Measurements from ENCODE around the gene ILRUN. TPM values are rescaled to one million over a fixed set of nuclear protein-coding genes. Genes with fewer than 3 reads are reported as not detected.
A peak's percentile ranks its signal among the peaks of the same experiment; 100 is the strongest.
"Not testable (repeated sequence)": the region's sequence is repeated elsewhere in the genome, so short reads cannot be mapped to it uniquely, and the experiment has no call there.

The ILRUN gene
- 10 to 100 TPM; 48.9 to 53.7 (median 49.1) TPM for polyA plus RNA-seq (ENCODE audit: insufficient read length in 3 of 3)

DNA sequence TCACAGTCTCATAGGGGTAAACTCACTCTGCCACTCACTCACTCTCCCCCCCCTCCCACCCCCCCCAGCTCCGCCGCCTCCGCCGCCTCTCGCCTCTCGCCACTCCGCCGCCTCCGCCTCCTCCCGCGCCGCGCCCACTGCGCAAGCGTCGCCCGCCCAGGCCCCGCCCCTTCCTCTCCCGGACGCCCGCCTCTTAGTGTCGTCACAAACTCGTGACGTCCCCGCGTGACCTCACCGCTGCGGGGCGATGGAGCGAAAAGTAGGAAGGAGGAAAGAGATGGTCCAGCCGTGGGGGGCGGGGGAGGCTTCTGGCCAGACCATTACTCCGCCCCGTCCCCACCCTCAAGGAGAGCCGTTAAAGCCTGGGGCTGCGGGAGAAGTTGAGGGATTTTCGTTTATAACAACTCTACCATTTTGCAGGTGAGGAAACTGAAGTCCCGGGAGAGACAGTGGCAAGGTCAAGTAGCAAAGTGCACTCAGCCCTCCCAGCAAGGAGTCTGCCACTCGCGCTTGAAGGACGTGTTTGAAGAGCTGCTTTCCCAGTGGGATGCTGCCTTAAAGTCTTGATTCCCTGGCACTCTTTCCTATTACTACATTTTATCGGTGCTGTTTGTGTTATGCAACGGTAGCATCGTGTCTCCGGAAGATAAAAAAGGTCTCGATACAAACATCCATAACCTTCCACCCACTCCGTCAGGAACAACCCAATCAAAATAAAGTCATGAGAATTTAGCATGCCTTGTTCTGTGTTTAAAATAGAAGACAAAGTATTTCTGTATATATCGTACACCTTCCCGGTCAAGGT lies at the start of gene ILRUN:
Gene ILRUN (minus strand): TSS at position 29 of the 805 bp plus-strand sequence. CDS start 164 bp downstream, outside the sequence.
- DNase-seq (ENCODE audit: low read depth in 3 of 3, low spot score in 2 of 3): peak; percentile 86 to 92 (median 92)

GRCh38 chr6:34745277-34746103 lies 48.9 kb upstream of the ILRUN start:
- no peak for DNase-seq (ENCODE audit: low read depth in 3 of 3, low spot score in 2 of 3)

DNA sequence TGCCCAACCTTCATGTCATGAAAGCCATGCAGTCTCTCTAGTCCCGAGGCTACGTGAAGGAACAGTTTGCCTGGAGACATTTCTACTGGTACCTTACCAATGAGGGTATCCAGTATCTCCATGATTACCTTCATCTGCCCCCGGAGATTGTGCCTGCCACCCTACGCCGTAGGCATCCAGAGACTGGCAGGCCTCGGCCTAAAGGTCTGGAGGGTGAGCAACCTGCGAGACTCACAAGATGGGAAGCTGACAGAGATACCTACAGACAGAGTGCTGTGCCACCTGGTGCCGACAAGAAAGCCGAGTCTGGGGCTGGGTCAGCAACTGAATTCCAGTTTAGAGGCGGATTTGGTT lies 47.7 kb upstream of the ILRUN start:
- not testable (repeated sequence) for DNase-seq (ENCODE audit: low read depth in 3 of 3, low spot score in 2 of 3)

- DNase-seq (ENCODE audit: low read depth in 3 of 3, low spot score in 2 of 3): no peak
These were observed 47.2 kb upstream of the ILRUN start for GRCh38 chr6:34743625-34744293.

DNA sequence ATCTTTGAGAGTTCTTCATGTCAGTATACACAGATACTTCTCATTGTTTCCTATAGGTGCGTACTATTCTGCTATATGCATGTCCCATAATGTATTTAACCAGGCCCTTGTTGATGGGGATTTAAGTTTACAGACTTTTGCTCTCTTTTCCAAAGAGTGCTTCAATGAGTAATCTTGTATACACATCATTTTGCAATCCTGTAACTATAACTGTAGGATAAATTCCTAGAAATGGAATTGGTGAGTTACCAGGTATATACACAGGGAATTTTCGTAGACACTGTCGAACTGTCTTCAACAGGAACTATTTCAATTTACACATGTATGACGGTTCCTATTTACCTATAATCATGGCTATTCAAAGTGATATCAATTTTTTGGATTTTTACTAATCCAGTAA lies 45.5 kb upstream of the ILRUN start:
- no peak for DNase-seq (ENCODE audit: low read depth in 3 of 3, low spot score in 2 of 3)

DNA sequence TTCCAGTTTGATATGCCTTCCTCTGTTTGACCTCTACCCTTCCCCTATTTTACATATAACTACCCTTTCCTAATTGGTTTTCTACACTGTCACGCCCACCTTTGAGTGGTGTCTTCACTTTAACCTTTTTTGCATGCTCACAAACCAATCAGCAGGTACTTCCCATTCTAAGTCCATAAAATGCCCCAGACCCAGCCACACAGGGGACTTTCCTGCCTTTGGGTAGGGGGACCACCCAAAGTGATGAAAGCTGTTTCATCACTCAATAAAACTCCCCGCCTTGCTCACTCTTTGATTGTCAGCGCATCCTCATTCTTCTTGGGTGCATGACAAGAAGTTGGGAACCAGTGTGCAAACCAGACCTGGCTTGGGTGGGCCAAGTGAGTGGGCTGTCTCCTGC lies 40.3 kb upstream of the ILRUN start:
- DNase-seq (ENCODE audit: low read depth in 3 of 3, low spot score in 2 of 3): no peak

DNA sequence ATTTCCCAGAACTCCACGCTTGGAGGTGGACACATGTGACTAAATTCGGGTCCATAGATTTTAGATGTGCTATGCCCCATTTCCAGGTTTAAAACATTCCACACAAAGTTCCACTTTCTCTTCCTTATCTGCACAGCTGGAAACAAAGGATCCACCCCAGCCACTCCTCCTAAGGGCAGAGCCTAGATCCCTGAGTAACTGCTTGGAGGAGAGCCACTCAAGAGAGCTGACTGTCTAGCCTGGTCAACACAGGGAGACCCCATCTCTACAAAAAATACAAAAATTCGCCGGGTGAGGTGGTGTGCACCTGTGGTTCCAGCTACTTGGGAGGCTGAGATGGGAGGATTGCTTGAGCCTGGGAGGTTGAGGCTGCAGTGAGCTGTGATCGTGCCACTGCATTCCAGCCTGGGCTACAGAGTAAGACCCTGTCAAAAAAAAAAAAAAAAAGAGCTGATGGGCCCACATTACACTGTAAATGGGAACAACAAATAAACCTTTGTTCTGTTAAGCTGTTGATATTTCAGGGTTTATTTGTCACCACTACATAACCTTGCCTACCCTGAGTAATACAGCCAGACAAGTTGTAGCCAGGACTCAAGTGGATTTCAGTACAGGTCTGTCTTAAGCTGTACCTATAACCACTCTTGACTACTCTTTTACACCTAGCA lies 35.0 kb upstream of the ILRUN start:
- DNase-seq (ENCODE audit: low read depth in 3 of 3, low spot score in 2 of 3): no peak

DNA sequence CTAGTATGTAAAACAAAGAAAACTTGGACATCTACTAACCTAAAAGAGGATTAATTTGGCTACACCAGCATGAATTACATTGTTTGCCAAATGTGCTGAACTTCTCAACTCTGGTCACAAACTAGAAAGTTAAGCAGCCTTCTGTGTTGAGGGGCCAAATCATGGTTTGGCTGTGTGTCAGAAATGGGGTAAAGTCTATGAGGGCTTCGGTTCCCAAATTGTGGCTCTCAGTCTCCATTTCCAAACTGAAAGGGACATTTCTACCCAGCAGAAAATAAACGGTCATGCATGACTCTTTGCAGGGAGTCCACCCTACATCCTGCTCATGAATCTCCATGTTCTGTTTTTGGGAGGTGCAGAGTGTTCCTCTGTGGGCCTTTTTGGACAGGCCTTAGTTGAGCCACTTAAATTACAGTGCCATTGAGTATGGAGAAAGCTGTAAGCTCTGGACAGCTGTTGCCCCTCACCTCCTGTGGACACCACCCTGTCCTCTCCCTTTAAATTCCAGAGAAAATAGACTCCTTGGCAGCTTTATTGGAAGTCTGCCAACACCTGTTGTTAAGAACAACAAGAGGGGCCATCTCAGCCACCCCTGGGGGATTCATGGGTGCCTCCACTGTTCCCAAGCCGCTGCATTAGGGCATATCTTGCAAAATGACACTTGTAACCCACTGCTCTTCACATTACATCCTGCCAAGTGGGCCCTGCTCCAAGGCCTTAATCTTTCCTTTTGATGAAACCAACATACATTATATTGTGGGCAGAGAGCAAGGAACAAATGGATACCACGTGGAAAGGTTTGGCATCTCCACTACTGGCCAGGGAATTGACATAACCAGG lies 33.3 kb upstream of the ILRUN start:
- no peak for DNase-seq (ENCODE audit: low read depth in 3 of 3, low spot score in 2 of 3)

- no peak for DNase-seq (ENCODE audit: low read depth in 3 of 3, low spot score in 2 of 3)
These were observed 29.5 kb upstream of the ILRUN start for GRCh38 chr6:34726055-34726454.

DNA sequence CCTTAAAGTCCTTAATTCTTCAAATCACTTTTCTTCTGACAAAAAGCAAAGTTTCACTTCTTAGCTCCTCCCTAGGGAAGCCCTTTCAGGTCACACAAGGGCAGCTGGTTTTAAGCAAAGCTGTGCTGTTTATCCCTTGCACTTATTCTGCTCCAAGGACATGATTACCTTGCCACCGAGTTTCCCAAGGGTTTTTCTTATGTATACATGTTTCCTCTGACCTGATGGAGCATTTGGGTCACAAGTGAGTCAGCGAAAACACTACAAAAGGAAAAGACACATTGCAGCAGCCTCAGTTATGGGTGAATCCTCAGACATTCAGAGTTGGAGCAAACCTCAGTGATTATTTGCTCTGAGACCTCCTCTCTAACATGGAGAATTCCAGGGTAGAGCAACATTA lies 26.6 kb upstream of the ILRUN start:
- no peak for DNase-seq (ENCODE audit: low read depth in 3 of 3, low spot score in 2 of 3)

DNA sequence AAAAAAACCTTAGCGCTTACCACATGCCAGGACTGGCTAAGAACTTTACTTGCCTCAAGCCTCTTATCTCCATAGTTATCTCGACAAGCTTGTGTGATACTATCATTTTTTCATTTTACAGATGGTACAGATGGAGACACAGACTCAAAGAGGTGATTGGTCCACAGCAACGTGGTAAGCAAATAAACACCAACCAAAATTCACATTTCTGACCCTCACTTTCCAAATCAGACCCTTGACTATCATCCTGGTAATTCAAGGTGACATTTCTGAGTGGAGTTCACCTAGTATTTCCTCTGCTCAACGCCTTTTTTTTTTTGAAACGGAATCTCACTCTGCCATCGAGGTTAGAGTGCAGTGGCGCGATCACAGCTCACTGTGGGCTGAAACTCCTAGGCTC lies 25.9 kb upstream of the ILRUN start:
- DNase-seq (ENCODE audit: low read depth in 3 of 3, low spot score in 2 of 3): no peak

DNA sequence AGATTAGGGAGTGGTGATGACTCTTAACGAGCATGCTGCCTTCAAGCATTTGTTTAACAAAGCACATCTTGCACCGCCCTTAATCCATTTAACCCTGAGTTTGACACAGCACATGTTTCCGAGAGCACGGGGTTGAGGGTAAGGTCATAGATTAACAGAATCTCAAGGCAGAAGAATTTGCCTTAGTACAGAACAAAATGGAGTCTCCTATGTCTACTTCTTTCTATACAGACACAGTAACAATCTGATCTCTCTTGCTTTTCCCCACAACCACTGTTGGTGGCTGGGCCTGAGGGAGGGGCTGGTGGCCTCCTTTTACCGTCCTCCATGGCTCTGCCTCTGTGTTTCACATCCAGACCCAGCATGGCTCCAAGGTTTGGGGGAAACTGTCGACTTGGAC lies 23.6 kb upstream of the ILRUN start:
- DNase-seq (ENCODE audit: low read depth in 3 of 3, low spot score in 2 of 3): not testable (repeated sequence)

DNA sequence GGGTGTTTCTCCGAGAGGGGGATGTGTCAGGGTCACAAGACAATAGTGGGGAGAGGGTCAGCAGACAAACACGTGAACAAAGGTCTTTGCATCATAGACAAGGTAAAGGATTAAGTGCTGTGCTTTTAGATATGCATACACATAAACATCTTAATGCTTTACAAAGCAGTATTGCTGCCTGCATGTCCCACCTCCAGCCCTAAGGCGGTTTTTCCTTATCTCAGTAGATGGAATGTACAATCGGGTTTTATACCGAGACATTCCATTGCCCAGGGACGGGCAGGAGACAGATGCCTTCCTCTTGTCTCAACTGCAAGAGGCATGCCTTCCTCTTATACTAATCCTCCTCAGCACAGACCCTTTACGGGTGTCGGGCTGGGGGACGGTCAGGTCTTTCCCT lies 23.1 kb upstream of the ILRUN start:
- not testable (repeated sequence) for DNase-seq (ENCODE audit: low read depth in 3 of 3, low spot score in 2 of 3)

DNA sequence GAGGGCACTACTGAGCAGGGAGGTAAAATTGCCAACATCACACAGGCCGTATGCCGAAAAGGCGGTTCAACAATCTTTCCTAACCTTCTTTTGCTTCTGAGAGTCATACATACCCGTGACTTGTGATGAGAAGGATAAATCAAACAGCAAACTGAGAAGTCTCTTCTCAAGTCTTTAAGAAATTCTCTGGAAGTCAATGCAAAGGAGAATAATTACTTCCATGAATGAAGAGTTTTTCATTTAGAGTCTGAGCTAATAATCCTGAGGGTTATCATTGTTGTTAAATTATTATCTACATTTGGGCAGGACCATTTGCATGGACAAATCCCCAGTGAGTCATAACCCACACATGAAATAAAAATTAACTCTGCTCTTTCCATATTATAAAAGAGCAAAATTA lies 22.4 kb upstream of the ILRUN start:
- no peak for DNase-seq (ENCODE audit: low read depth in 3 of 3, low spot score in 2 of 3)

GRCh38 chr6:34717466-34717865 lies 20.9 kb upstream of the ILRUN start:
- no peak for DNase-seq (ENCODE audit: low read depth in 3 of 3, low spot score in 2 of 3)

DNA sequence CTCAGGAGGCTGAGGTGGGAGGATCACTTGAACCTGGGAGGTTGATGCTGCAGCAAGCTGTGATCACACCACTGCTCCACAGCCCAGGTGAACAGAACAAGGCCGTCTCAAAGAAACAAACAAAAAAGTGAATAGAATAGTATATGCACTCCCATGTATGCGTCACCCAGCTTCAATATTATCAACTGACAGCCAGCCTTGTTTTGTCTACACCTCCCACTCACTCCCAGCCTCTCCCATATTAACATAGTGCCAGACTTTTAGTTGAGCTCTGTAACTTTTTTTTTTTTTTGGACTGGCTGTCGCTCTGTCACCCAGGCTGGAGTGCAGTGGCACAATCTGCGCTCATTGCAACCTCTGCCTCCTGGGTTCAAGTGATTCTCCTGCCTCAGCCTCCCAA lies 18.1 kb upstream of the ILRUN start:
- DNase-seq (ENCODE audit: low read depth in 3 of 3, low spot score in 2 of 3): no peak

- DNase-seq (ENCODE audit: low read depth in 3 of 3, low spot score in 2 of 3): not testable (repeated sequence)
These were observed 16.3 kb upstream of the ILRUN start for GRCh38 chr6:34712881-34713280.

DNA sequence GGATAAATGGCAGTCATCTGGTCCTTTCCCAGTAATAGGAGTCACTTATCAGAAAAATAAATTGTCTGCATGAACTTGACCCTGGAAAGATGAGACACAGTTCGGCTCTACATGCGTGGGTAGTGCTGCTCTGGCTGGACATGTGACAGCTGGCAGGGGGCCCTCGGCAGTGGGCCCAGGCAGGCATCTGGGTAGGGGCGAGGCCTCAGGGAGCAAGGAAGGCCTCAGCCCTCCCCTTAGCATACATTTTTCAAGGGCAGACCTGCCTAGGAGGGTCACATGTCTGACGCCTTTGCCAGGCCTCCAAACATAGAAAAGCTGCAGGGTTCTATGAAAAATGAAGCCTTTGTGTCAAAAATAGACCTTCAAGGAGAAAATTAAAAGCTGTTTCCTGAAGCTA lies 12.8 kb upstream of the ILRUN start:
- DNase-seq (ENCODE audit: low read depth in 3 of 3, low spot score in 2 of 3): no peak

- no peak for DNase-seq (ENCODE audit: low read depth in 3 of 3, low spot score in 2 of 3)
These were observed 8.7 kb upstream of the ILRUN start for GRCh38 chr6:34705241-34705640.

- DNase-seq (ENCODE audit: low read depth in 3 of 3, low spot score in 2 of 3): no peak
These were observed 4.6 kb upstream of the ILRUN start for GRCh38 chr6:34701199-34701598.

All from right renal cortex interstitium (tissue), 3 donors.